WERI-Rb-1 (cell line): Measurements from ENCODE around the gene EIF4E2.
"Not testable (repeated sequence)": the region's sequence is repeated elsewhere in the genome, so short reads cannot be mapped to it uniquely, and the experiment has no call there.

ENCODE experiments used
- DNase-seq: peaks from one replicate; pipeline ENCODE4 v3.0.0-alpha.2; 2020
- H3K27ac ChIP-seq: fragments of 250-450 bp; sonication (Bioruptor Pico); 2 replicates; pipeline ENCODE4 v1.5.1; 2020; ENCODE audit warnings: mild to moderate bottlenecking, moderate library complexity
- H3K27me3 ChIP-seq: fragments of 250-450 bp; sonication (Bioruptor Pico); 2 replicates; pipeline ENCODE4 v1.5.1; 2021; ENCODE audit warnings: mild to moderate bottlenecking, low read depth, moderate library complexity; ENCODE audit not compliant: insufficient read depth, severe bottlenecking
- H3K36me3 ChIP-seq: fragments of 250-450 bp; sonication (Bioruptor Pico); 2 replicates; pipeline ENCODE4 v1.5.1; 2020; ENCODE audit warnings: mild to moderate bottlenecking, moderate library complexity
- H3K4me3 ChIP-seq: 2 replicates; pipeline ENCODE4 v1.5.1; 2011; ENCODE audit warnings: low read depth, mild to moderate bottlenecking, control low read depth, low read length
- H3K9me3 ChIP-seq: fragments of 250-450 bp; sonication (Bioruptor Pico); 2 replicates; pipeline ENCODE4 v1.5.1; 2021; ENCODE audit warnings: mild to moderate bottlenecking, moderate library complexity; ENCODE audit not compliant: severe bottlenecking
- TF ChIP-seq, protein P1 (sequence below): IDR thresholded peaks from 2 replicates; pipeline ENCODE4 v1.5.1; 2011; ENCODE audit warnings: low read depth, mild to moderate bottlenecking, control low read depth, inconsistent platforms, low read length

EIF4E2 gene

DNA sequence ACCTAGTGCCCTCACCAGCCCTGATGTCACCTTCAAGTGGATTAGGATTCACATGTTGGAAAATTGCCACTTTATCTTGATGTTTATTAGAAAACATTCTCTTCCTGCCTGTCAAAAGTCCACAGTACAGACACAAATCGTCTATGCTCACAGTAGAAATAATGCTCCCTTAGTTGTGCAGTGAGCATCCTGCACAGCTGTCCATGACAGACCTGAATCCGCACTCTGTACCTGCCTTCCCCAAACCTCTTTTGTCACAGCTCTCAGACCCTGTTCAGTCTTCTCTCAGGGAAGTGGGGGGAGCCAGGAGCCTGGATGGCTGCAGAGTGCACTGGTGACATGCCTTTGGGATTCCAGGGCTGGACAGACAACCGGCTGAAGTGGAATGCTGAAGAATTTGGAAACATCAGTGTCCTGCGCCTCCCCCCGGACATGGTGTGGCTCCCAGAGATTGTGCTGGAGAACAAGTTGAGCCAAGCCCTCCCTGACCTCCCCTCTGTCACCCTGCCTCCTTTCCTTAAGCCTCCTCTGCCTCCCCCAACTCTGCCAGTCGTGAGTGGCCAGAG, 22.5 kb upstream of the EIF4E2 start:
- H3K27me3 ChIP-seq, result peaks cover 15% of the 10 kb centered on the region
- H3K27ac ChIP-seq, result no peak overlapping the region
- H3K36me3 ChIP-seq, result no peaks in the 10 kb centered on the region
- no peak for DNase-seq
- no peak overlapping the region for H3K4me3 ChIP-seq
- H3K9me3 ChIP-seq, result no peaks in the 10 kb centered on the region
- TF ChIP-seq, protein P1, sequence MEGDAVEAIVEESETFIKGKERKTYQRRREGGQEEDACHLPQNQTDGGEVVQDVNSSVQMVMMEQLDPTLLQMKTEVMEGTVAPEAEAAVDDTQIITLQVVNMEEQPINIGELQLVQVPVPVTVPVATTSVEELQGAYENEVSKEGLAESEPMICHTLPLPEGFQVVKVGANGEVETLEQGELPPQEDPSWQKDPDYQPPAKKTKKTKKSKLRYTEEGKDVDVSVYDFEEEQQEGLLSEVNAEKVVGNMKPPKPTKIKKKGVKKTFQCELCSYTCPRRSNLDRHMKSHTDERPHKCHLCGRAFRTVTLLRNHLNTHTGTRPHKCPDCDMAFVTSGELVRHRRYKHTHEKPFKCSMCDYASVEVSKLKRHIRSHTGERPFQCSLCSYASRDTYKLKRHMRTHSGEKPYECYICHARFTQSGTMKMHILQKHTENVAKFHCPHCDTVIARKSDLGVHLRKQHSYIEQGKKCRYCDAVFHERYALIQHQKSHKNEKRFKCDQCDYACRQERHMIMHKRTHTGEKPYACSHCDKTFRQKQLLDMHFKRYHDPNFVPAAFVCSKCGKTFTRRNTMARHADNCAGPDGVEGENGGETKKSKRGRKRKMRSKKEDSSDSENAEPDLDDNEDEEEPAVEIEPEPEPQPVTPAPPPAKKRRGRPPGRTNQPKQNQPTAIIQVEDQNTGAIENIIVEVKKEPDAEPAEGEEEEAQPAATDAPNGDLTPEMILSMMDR, result no peak

DNA sequence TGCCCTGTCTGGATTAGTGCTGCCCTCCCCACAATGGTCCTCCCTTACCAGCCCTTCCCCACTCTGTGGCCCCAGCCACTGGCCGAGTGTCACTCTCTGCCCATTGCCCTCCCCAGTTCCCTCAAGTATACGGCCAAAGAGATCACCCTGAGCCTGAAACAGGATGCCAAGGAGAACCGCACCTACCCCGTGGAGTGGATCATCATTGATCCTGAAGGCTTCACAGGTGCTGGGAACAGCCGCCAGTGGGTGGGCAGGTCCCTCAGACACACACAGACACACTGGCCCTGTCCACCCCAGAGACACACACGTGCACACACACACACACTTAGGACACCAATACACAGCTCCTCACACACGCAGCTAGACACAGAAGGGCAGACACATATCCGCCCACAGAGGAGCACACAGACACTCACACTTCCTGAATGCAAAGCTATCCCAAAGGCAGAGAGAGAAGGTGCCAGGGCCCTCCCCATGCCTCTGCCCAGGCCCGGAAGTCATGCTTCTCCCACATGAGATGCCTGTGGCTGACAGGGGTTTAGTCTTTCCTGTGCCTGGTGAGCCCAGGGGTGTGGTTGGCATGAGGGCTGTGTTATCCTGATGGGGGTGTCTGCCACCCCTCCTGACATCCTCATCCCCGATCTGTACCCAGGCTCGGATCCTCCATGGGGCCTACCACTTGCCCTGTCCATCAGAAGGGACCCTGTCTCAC, 21.6 kb upstream of the EIF4E2 start:
- Histone ChIP-seq H3K36me3 (no peaks in the 10 kb centered on the region), H3K27ac (no peak overlapping the region), H3K27me3 (peaks cover 6% of the 10 kb centered on the region), H3K9me3 (no peaks in the 10 kb centered on the region), H3K4me3 (no peak overlapping the region)
- TF ChIP-seq, protein P1, result no peak
- no peak for DNase-seq

DNA sequence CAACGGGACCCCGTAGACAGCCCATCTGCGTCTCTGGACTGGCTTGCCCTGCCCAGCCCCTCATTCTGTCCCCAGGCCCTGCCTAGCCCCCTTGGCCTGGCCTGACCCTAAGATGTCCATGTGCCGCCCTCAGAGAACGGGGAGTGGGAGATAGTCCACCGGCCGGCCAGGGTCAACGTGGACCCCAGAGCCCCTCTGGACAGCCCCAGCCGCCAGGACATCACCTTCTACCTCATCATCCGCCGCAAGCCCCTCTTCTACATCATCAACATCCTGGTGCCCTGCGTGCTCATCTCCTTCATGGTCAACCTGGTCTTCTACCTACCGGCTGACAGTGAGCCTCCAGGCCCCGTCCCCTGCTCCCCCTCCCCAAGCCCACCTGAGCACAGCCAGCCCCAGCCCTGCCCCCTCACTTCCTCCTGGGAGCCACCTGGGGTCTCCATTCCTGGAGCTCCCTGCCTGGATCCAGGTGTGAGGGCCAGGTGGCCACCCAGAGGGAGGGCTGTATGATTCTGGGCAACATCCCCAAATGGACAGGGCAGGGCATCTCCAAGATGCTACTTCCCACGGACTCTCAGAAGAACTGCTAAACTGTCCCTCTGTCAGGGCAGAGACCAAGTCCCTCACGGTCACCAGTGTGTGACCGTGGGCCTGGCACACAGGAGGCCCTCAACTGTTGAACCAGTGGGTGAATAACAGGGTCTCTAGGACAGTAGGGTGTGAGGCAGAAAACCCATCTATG, 20.5 kb upstream of the EIF4E2 start:
- Histone ChIP-seq H3K27ac (no peak overlapping the region), H3K27me3 (no peaks in the 10 kb centered on the region), H3K9me3 (no peaks in the 10 kb centered on the region), H3K36me3 (no peaks in the 10 kb centered on the region), H3K4me3 (no peak overlapping the region)
- no peak for DNase-seq
- TF ChIP-seq, protein P1, result no peak

DNA sequence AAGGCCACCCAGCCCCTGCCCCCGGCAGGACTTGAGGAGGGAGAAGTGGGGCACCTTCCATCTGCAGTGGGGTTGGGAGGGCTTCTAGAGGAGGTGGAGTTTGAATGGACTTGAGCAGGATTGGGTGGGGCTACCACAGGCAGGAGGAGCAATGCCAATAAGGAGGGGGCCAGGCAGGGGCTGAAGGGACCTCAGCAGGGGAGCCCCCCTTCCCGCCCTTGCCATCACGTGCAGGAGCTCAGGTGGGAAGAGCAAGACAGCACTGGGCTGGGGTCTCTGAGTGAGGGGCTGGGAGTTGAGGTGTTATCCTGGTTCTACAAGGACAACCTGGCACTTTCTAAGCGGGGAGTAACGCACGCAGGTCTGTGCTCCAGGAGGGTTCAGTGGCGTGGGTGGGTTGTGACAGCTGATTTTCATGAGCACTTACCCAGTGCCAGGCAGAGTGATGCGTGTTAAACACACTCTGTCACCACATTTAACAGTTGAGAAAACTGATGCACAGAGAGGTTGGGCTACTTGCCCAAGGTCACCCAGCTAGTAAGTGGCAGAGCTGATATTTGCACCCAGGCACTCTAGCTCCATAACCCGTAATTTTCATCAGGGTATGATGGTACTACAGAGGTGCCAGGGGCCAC, 19.7 kb upstream of the EIF4E2 start:
- no peak overlapping the region for H3K27ac ChIP-seq
- H3K4me3 ChIP-seq, result no peak overlapping the region
- H3K27me3 ChIP-seq, result no peaks in the 10 kb centered on the region
- no peak for DNase-seq
- H3K9me3 ChIP-seq, result no peaks in the 10 kb centered on the region
- TF ChIP-seq, protein P1, result no peak
- no peaks in the 10 kb centered on the region for H3K36me3 ChIP-seq

DNA sequence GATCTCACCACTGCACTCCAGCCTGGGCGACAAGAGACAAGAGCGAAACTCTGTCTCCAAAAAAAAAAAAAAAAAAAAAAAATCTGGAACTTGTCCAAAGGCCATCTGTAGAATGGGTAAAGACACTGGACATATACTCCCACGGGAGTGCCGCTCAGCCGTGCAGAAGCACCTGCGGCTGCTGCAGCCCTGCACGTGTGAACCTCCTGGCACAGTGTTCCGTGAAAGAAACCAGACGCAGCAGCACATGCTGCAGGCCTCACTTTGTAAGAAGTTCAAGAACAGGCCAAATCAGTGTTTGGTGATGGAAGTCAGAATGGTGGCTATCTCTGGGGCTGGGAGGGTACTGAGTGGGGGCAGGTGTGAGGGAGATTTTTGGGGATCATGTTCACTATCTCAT, 18.1 kb upstream of the EIF4E2 start:
- Histone ChIP-seq H3K4me3 (no peak overlapping the region), H3K27me3 (no peaks in the 10 kb centered on the region), H3K36me3 (no peaks in the 10 kb centered on the region), H3K9me3 (no peaks in the 10 kb centered on the region), H3K27ac (no peak overlapping the region)
- no peak for DNase-seq
- TF ChIP-seq, protein P1, result no peak

DNA sequence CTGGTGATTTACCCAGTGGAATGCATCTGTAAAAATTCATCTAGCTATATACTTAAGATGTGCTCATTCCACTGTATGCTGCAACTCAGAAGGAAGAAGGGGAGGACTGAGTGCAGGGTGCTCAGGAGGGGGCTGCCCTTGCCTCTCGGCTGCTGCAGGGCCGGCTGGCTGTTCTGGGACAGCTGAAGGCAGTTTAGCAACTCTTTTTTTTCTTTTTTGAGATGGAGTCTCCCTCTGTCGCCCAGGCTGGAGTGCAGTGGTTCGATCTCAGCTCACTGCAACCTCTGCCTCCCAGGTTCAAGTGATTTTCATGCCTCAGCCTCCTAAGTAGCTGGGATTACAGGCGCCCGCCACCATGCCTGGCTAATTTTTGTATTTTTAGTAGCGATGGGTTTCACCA, 17.7 kb upstream of the EIF4E2 start:
- not testable (repeated sequence) for H3K36me3 ChIP-seq, H3K9me3 ChIP-seq, H3K27ac ChIP-seq, H3K27me3 ChIP-seq, H3K4me3 ChIP-seq, DNase-seq
